Liver (tissue), 9 donors: ENCODE results near the gene SZT2. TPM values are rescaled to one million over a fixed set of nuclear protein-coding genes. Genes with fewer than 3 reads are reported as not detected.

ENCODE experiments used
- DNase-seq: peaks from one replicate; pipeline ENCODE4 v3.0.0-alpha.2; 2017; ENCODE audit warnings: low spot score
- H3K27ac ChIP-seq, 2 donors: one replicate each; pipeline ENCODE4 v1.7.0; 2013; ENCODE audit warnings: inconsistent platforms in 2 of 2, low read length in 2 of 2, control low read depth in 1 of 2, low read depth in 1 of 2, mild to moderate bottlenecking in 1 of 2
- H3K27me3 ChIP-seq, 4 donors: one replicate each; pipeline versions ENCODE4 v1.6.1 to v1.7.0; 2013; ENCODE audit warnings: low read length in 3 of 4, inconsistent platforms in 1 of 4, mild to moderate bottlenecking in 1 of 4, moderate library complexity in 1 of 4; ENCODE audit not compliant: control insufficient read depth in 4 of 4, insufficient read depth in 4 of 4
- H3K36me3 ChIP-seq, 4 donors: one replicate each; pipeline versions ENCODE4 v1.6.1 to v1.7.0; 2013; ENCODE audit warnings: low read length in 3 of 4, mild to moderate bottlenecking in 3 of 4, low read depth in 1 of 4, moderate library complexity in 1 of 4; ENCODE audit not compliant: control insufficient read depth in 4 of 4, insufficient read depth in 3 of 4
- H3K4me1 ChIP-seq, 4 donors: one replicate each; pipeline versions ENCODE4 v1.6.1 to v1.7.0; 2013; ENCODE audit warnings: low read length in 3 of 4, mild to moderate bottlenecking in 3 of 4, moderate library complexity in 1 of 4; ENCODE audit not compliant: control insufficient read depth in 4 of 4, insufficient read depth in 4 of 4
- H3K4me3 ChIP-seq, 3 donors: one replicate each; pipeline versions ENCODE4 v1.6.1 to v1.7.0; 2013; ENCODE audit warnings: low read length in 3 of 3, control low read depth in 1 of 3, low read depth in 1 of 3, mild to moderate bottlenecking in 1 of 3
- H3K9ac ChIP-seq, 2 donors: one replicate each; pipeline ENCODE4 v1.7.0; 2013; ENCODE audit warnings: low read length in 2 of 2, mild to moderate bottlenecking in 2 of 2, moderate library complexity in 2 of 2, control low read depth in 1 of 2, low read depth in 1 of 2
- H3K9me3 ChIP-seq, 4 donors: one replicate each; pipeline versions ENCODE4 v1.6.1 to v1.7.0; 2013; ENCODE audit warnings: low read length in 3 of 4; ENCODE audit not compliant: control insufficient read depth in 4 of 4
- ATF3 ChIP-seq: IDR thresholded peaks from 2 replicates; pipeline ENCODE4 v1.6.1; 2016; ENCODE audit warnings: antibody characterized with exemption
- CTCF ChIP-seq: fragments of 150-350 bp; IDR thresholded peaks from 2 replicates; pipeline ENCODE4 v1.5.1; 2017; ENCODE audit warnings: improper control_type of control experiment, low read depth, low read length; ENCODE audit not compliant: missing input control
- EGR1 ChIP-seq, 2 donors: IDR thresholded peaks; 2 replicates each; pipeline ENCODE4 v1.6.1; 2016 to 2018; ENCODE audit warnings: antibody characterized with exemption in 2 of 2, low read depth in 2 of 2
- FOXA1 ChIP-seq: IDR thresholded peaks from 2 replicates; pipeline ENCODE4 v1.6.1; 2016; ENCODE audit warnings: antibody characterized with exemption
- FOXA2 ChIP-seq: IDR thresholded peaks from 2 replicates; pipeline ENCODE4 v1.6.1; 2016; ENCODE audit warnings: antibody characterized with exemption
- GABPA ChIP-seq, 2 donors: IDR thresholded peaks in 1 of 2; conservative IDR thresholded peaks in 1 of 2; 2 replicates each; pipeline ENCODE4 v1.6.1; 2016; ENCODE audit warnings: antibody characterized with exemption in 2 of 2, mild to moderate bottlenecking in 1 of 2, moderate library complexity in 1 of 2
- HNF4A ChIP-seq, 2 donors: conservative IDR thresholded peaks; 2 replicates each; pipeline ENCODE4 v1.6.1; 2016; ENCODE audit warnings: antibody characterized with exemption in 2 of 2, mild to moderate bottlenecking in 2 of 2
- HNF4G ChIP-seq: IDR thresholded peaks from 2 replicates; pipeline ENCODE4 v1.6.1; 2016; ENCODE audit warnings: antibody characterized with exemption
- JUND ChIP-seq, 2 donors: IDR thresholded peaks; 2 replicates each; pipeline ENCODE4 v1.6.1; 2016; ENCODE audit warnings: antibody characterized with exemption in 2 of 2
- MAX ChIP-seq: IDR thresholded peaks from 2 replicates; pipeline ENCODE4 v1.6.1; 2016; ENCODE audit warnings: antibody characterized with exemption
- NR2F2 ChIP-seq: IDR thresholded peaks from 2 replicates; pipeline ENCODE4 v1.6.1; 2016; ENCODE audit warnings: antibody characterized with exemption
- RAD21 ChIP-seq, 2 donors: IDR thresholded peaks; 2 replicates each; pipeline ENCODE4 v1.6.1; 2016; ENCODE audit warnings: antibody characterized with exemption in 2 of 2, mild to moderate bottlenecking in 2 of 2
- REST ChIP-seq: IDR thresholded peaks from 2 replicates; pipeline ENCODE4 v1.6.1; 2016; ENCODE audit warnings: antibody characterized with exemption, mild to moderate bottlenecking
- RXRA ChIP-seq, 2 donors: IDR thresholded peaks; 2 replicates each; pipeline ENCODE4 v1.6.1; 2017 to 2018; ENCODE audit warnings: antibody characterized with exemption in 2 of 2, mild to moderate bottlenecking in 1 of 2
- SP1 ChIP-seq: IDR thresholded peaks from 2 replicates; pipeline ENCODE4 v1.6.1; 2018; ENCODE audit warnings: antibody characterized with exemption, mild to moderate bottlenecking
- TAF1 ChIP-seq: conservative IDR thresholded peaks from 2 replicates; pipeline ENCODE4 v1.6.1; 2016; ENCODE audit warnings: antibody characterized with exemption, mild to moderate bottlenecking
- YY1 ChIP-seq: IDR thresholded peaks from 2 replicates; pipeline ENCODE4 v1.6.1; 2016; ENCODE audit warnings: antibody characterized with exemption, mild to moderate bottlenecking
- ZBTB33 ChIP-seq: IDR thresholded peaks from 2 replicates; pipeline ENCODE4 v1.6.1; 2016; ENCODE audit warnings: antibody characterized with exemption
- WGBS: extraction: QIAGEN DNeasy Blood & Tissue Kit; methylation state at CpG from one replicate; pipeline ENCODE4 v1.1.7; 2013; 5-methylcytosine and 5-hydroxymethylcytosine counted together
- polyA plus RNA-seq, 2 donors: library from polyadenylated mRNA; stranded (reverse) in 1 of 2; unstranded in 1 of 2; fragments of 200-250 nt in 1 of 2; fragments of >200 nt in 1 of 2; fragmentation: Nextera tagmentation in 1 of 2; extraction: Ambion mirVana in 1 of 2; gene quantifications; one replicate each; pipeline versions ENCODE4 v1.2.1 to v1.2.3, GENCODE V29; 2013 to 2015
- total RNA-seq, 2 donors: library from RNA; depleted of rRNA; stranded (reverse); fragments of >200 nt; gene quantifications; one replicate each; pipeline ENCODE4 v1.2.3, GENCODE V29; 2014
- donor health status: healthy.
- donor health status: healthy.
- donor health status: healthy.
- donor health status: healthy.
- donor health status: healthy.

SZT2 gene
- total and polyA plus RNA-seq, 4 donors: 4.8 to 31.0 (median 11.9) TPM

GRCh38 chr1:43443197-43443946, 53.7 kb downstream of the SZT2 start:
- H3K9me3 ChIP-seq: no peaks in the 10 kb centered on the region
- no peak overlapping the region for H3K27ac ChIP-seq
- no peak overlapping the region for H3K4me3 ChIP-seq
- no peaks in the 10 kb centered on the region for H3K27me3 ChIP-seq
- TF ChIP-seq GABPA (IDR thresholded peaks at IDR 0.05 in 1 of 2, conservative IDR thresholded peaks at IDR 0.05 in 1 of 2) (no peak), FOXA2 (no peak), JUND (IDR thresholded peaks at IDR 0.05) (no peak), SP1 (no peak), HNF4G (no peak), EGR1 (IDR thresholded peaks at IDR 0.05; ENCODE audit: low read depth in 2 of 2) (no peak), RAD21 (IDR thresholded peaks at IDR 0.05) (no peak)
- DNase-seq: no peak
- peaks cover 2 to 25% (median 13%) of the 10 kb centered on the region in 4 donors for H3K4me1 ChIP-seq
- H3K9ac ChIP-seq: no peak overlapping the region
- 96% methylated on average over 16 of the region's 16 CpGs for WGBS
- peaks cover 13 to 64% (median 36%) of the 10 kb centered on the region in 4 donors for H3K36me3 ChIP-seq

GRCh38 chr1:43444151-43444828, 54.6 kb downstream of the SZT2 start:
- Histone ChIP-seq H3K4me1 (peaks cover 9 to 34% (median 22%) of the 10 kb centered on the region in 4 donors), H3K9ac (no peak overlapping the region), H3K9me3 (no peaks in the 10 kb centered on the region), H3K36me3 (peaks cover 13 to 57% (median 37%) of the 10 kb centered on the region in 4 donors), H3K4me3 (no peak overlapping the region), H3K27ac (no peak overlapping the region), H3K27me3 (no peaks in the 10 kb centered on the region)
- DNase-seq: no peak
- 96% methylated on average over 13 of the region's 13 CpGs for WGBS
- no peak for TF ChIP-seq GABPA (IDR thresholded peaks at IDR 0.05 in 1 of 2, conservative IDR thresholded peaks at IDR 0.05 in 1 of 2)
- TF ChIP-seq FOXA2: no peak

GRCh38 chr1:43444836-43445235, 55.1 kb downstream of the SZT2 start:
- Histone ChIP-seq H3K4me3 (no peak overlapping the region), H3K36me3 (peaks cover 11 to 58% (median 39%) of the 10 kb centered on the region in 4 donors), H3K27ac (no peak overlapping the region), H3K4me1 (peaks cover 9 to 40% (median 25%) of the 10 kb centered on the region in 4 donors), H3K9me3 (no peaks in the 10 kb centered on the region), H3K27me3 (no peaks in the 10 kb centered on the region), H3K9ac (no peak overlapping the region)
- DNase-seq: peak; percentile 69
- 80% methylated on average over 1 of the region's 1 CpG for WGBS
- TF ChIP-seq YY1 (no peak), EGR1 (IDR thresholded peaks at IDR 0.05; ENCODE audit: low read depth in 2 of 2) (no peak), FOXA2 (no peak), NR2F2 (no peak), JUND (IDR thresholded peaks at IDR 0.05) (no peak), HNF4G (no peak), SP1 (no peak), REST (no peak), GABPA (IDR thresholded peaks at IDR 0.05 in 1 of 2, conservative IDR thresholded peaks at IDR 0.05 in 1 of 2) (no peak), ATF3 (no peak), ZBTB33 (no peak), TAF1 (no peak), RAD21 (IDR thresholded peaks at IDR 0.05) (no peak), FOXA1 (no peak), CTCF (no peak), HNF4A (conservative IDR thresholded peaks at IDR 0.05) (no peak), MAX (no peak), RXRA (IDR thresholded peaks at IDR 0.05) (no peak)
